ENCODE data around the gene CUEDC1. TPM values are rescaled to one million over a fixed set of nuclear protein-coding genes. Genes with fewer than 3 reads are reported as not detected.

Gene CUEDC1
- total and polyA plus RNA-seq, 2 of the 4 experiments (the other 2 are of a cell fraction) = 4.1 to 21.2 TPM

DNA sequence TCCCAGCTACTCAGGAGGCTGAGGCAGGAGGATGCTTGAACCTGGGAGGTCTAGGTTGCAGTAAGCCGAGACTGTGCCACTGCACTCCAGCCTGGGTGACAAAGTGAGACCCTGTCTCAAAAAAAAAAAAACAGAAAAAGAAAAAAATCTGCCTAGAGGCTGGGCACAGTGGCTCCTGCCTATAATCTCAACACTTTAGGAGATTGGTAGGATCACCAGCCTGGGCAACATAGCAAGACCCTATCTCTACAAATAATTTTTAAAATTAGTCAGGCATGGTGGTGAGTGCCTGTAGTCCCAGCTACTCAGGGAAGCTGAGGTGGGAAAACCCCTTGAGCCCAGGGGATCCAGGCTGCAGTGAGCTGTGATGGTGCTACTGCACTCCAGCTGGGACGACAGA, 17.7 kb downstream of the CUEDC1 start:
- TF ChIP-seq RAD21 (IDR thresholded peaks at IDR 0.05; ENCODE audit: low read length) (no peak), CEBPB (IDR thresholded peaks at IDR 0.05; ENCODE audit: low read depth, low read length) (no peak), RCOR1 (IDR thresholded peaks at IDR 0.05; ENCODE audit: insufficient replicate concordance, low read length) (no peak), RFX5 (IDR thresholded peaks at IDR 0.05; ENCODE audit: low read depth, low read length) (no peak), NFE2L2 (IDR thresholded peaks at IDR 0.05; ENCODE audit: low read depth, low read length) (no peak), CHD1 (IDR thresholded peaks at IDR 0.05; ENCODE audit: low read depth, low read length) (no peak), BHLHE40 (IDR thresholded peaks at IDR 0.05; ENCODE audit: low read depth, low read length) (no peak)
- TF ChIP-seq, protein P1, sequence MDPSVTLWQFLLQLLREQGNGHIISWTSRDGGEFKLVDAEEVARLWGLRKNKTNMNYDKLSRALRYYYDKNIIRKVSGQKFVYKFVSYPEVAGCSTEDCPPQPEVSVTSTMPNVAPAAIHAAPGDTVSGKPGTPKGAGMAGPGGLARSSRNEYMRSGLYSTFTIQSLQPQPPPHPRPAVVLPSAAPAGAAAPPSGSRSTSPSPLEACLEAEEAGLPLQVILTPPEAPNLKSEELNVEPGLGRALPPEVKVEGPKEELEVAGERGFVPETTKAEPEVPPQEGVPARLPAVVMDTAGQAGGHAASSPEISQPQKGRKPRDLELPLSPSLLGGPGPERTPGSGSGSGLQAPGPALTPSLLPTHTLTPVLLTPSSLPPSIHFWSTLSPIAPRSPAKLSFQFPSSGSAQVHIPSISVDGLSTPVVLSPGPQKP (IDR thresholded peaks at IDR 0.05; ENCODE audit: borderline replicate concordance, low read depth, low read length) = no peak
- TF ChIP-seq, protein P2, sequence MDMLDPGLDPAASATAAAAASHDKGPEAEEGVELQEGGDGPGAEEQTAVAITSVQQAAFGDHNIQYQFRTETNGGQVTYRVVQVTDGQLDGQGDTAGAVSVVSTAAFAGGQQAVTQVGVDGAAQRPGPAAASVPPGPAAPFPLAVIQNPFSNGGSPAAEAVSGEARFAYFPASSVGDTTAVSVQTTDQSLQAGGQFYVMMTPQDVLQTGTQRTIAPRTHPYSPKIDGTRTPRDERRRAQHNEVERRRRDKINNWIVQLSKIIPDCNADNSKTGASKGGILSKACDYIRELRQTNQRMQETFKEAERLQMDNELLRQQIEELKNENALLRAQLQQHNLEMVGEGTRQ (IDR thresholded peaks at IDR 0.05; ENCODE audit: low read depth, low read length) = no peak
- H4K91ac ChIP-seq (ENCODE audit: insufficient read depth, low read depth, low read length) = no peak overlapping the region
- ATAC-seq (ENCODE audit: low read depth) (no peak), DNase-seq (no peak)
- no peak overlapping the region for H2AFZ ChIP-seq (replicated peaks; ENCODE audit: low read length, poor library complexity)
- no peak overlapping the region for H3K9ac ChIP-seq (ENCODE audit: low read depth, low read length)
- H3K23ac ChIP-seq (ENCODE audit: low read depth, low read length) = no peak overlapping the region
- peaks cover 31% of the 10 kb centered on the region for H3K9me1 ChIP-seq (ENCODE audit: insufficient read depth, low read length)
- no peak overlapping the region for H3K4me3 ChIP-seq (ENCODE audit: insufficient read depth, low read depth, low read length)
- no peak overlapping the region; the same call in 1 of the 2 replicates for H3K14ac ChIP-seq (replicated peaks; ENCODE audit: low read depth, low read length)
- no peak overlapping the region for H2BK15ac ChIP-seq (ENCODE audit: low read depth, low read length)
- H3K56ac ChIP-seq (ENCODE audit: extremely low read depth, insufficient read depth, low read length) = no peak overlapping the region
- dilution Hi-C loops (cut with HindIII; ENCODE audit: low sequenced_read_pairs, unreplicated experiment) (no loop called here), intact Hi-C loops (cut with micrococcal nuclease) (loop anchor here (2.0 kb wide), 1 partner anchor 63 kb away; no protein-coding TSS in a partner anchor), in situ Hi-C loops (cut with MboI; ENCODE audit: low sequenced_read_pairs) (no loop called here)
- ChIA-PET POLR2A (ENCODE audit: unreplicated experiment) (interaction anchor here (0.6 to 0.9 kb wide), 2 partner anchors 9 to 11 kb away, joined by 5 to 7 read pairs; no protein-coding TSS in a partner anchor), CTCF (no interaction called here)
- peaks cover 48% of the 10 kb centered on the region for H4K20me1 ChIP-seq (ENCODE audit: insufficient read depth, low read length)
- H3K79me1 ChIP-seq (ENCODE audit: low read depth in 1 of 2, low read length in 2 of 2) = peaks cover 42 to 81% of the 10 kb centered on the region in 2 experiments
- peaks cover 29% of the 10 kb centered on the region for H3K4me1 ChIP-seq (ENCODE audit: control insufficient read depth, insufficient read depth, low read length)
- no peak overlapping the region for H2BK5ac ChIP-seq (ENCODE audit: low read depth, low read length, poor library complexity, severe bottlenecking)
- no peak overlapping the region for H2AK5ac ChIP-seq (ENCODE audit: low read depth, low read length)
- H3K9me3 ChIP-seq (ENCODE audit: control insufficient read depth, insufficient read depth, low read length) = no peaks in the 10 kb centered on the region
- H3K4ac ChIP-seq (ENCODE audit: low read depth, low read length) = no peak overlapping the region
- whole genome bisulfite sequencing, 2 experiments (ENCODE audit: extremely low coverage in 2 of 2, insufficient read length in 1 of 2) = no CpG with 5 or more reads among the region's 2 CpGs
- H3K27me3 ChIP-seq (ENCODE audit: control insufficient read depth, insufficient read depth, low read length) = no peaks in the 10 kb centered on the region
- no peak overlapping the region for H2BK20ac ChIP-seq (ENCODE audit: low read depth, low read length)
- H4K5ac ChIP-seq (ENCODE audit: low read depth, low read length) = no peak overlapping the region
- H3K27ac ChIP-seq (ENCODE audit: insufficient read depth, low read length) = no peak overlapping the region
- H3K4me2 ChIP-seq (ENCODE audit: low read depth, low read length) = no peak overlapping the region
- no peaks in the 10 kb centered on the region for H3K36me3 ChIP-seq (ENCODE audit: control insufficient read depth, insufficient read depth, low read length)
- H2AK9ac ChIP-seq (replicated peaks; ENCODE audit: low read depth, low read length, poor library complexity) = no peak overlapping the region
- no peak overlapping the region for H4K8ac ChIP-seq (ENCODE audit: low read depth in 2 of 2, low read length in 2 of 2)
- no TSS peak for BruUV-seq (replicated peaks)
- H3K18ac ChIP-seq (ENCODE audit: low read depth, low read length) = no peak overlapping the region
- H2BK120ac ChIP-seq (ENCODE audit: low read depth, low read length) = no peak overlapping the region

All from IMR-90 (cell line).